HepG2 (cell line): ENCODE results near the gene ZNF697.

Source experiments
- CEBPB ChIP-seq: IDR thresholded peaks from 2 replicates; pipeline ENCODE4 v1.6.1; 2011; ENCODE audit warnings: low read depth, low read length, improper control_type of control experiment, borderline replicate concordance
- CENPX ChIP-seq: sonication (generic); formaldehyde crosslinking; IDR thresholded peaks from 2 replicates; pipeline ENCODE4 v1.9.0; 2021; ENCODE audit warnings: mild to moderate bottlenecking, missing genetic modification reagents, moderate library complexity
- DPF2 ChIP-seq: sonication (generic); formaldehyde crosslinking; IDR thresholded peaks from 2 replicates; pipeline ENCODE4 v1.4.0; 2020; ENCODE audit warnings: mild to moderate bottlenecking, low read depth, missing genetic modification reagents, borderline replicate concordance
- POLR2A ChIP-seq, 2 experiments: IDR thresholded peaks; 2 replicates each; pipeline ENCODE4 v1.6.1; 2011; ENCODE audit warnings: low read depth in 2 of 2, low read length in 2 of 2, mild to moderate bottlenecking in 1 of 2, moderate library complexity in 1 of 2; ENCODE audit not compliant: insufficient read depth in 1 of 2
- ZSCAN20 ChIP-seq: sonication (generic); formaldehyde crosslinking; IDR thresholded peaks from 2 replicates; pipeline ENCODE4 v1.4.0; 2020; ENCODE audit warnings: missing genetic modification reagents, mild to moderate bottlenecking, borderline replicate concordance

DNA sequence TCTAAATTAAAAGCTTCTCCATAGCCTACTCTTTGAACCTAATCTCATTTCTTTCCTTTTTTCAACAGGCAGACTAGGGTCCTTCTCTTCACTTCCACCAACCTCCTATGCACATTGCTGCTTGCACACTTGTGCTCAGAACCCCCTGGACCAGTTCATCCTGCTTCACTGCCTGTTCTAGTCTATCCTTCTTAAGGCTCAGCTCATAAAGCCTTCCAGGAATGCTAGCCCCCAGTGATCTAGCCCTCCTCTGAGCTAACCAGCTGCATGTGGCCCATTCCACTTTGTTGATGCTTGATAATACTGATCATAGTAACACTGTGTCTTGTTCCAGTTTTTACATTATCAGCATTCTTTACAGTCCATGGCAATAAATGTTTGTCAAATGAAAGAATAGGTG lies 40.7 kb upstream of the ZNF697 start:
- TF ChIP-seq DPF2 (CRISPR knock-in tag) (no peak), CENPX (CRISPR knock-in tag) (no peak), CEBPB (no peak), ZSCAN20 (CRISPR knock-in tag) (no peak), POLR2A (IDR thresholded peaks at IDR 0.05; ENCODE audit: insufficient read depth in 1 of 2, low read depth in 2 of 2, low read length in 2 of 2) (no peak)
